ENCODE measurements around the gene GALNT11. TPM values are rescaled to one million over a fixed set of nuclear protein-coding genes. Genes with fewer than 3 reads are reported as not detected.

GALNT11 gene
- total RNA-seq, 1 donor from 2014 or later, result 65.5 TPM

DNA sequence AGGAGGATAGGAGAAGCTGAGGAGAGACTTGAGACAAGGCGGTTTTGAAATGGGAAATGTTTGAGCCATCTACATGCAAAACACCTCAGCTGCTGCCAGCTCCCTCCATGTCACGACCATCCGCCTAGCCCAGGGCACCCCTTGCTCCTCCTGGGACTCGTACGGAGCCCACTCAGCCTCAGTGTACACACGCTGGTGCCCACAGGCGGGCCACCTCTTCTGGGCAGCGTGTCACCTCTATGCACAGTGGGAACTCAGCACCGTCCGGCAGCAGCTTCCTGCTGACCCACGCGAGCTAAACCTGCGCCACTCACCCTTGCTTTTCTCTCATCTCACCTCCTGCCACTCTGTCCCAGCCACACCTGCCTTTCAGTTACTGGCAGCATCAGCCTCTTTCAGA lies 108.3 kb downstream of the GALNT11 start:
- Histone ChIP-seq H2AFZ (replicated peaks) (no peak overlapping the region), H3K4me2 (no peak overlapping the region), H3K4me1 (no peaks in the 10 kb centered on the region), H3K4me3 (no peak overlapping the region), H3K36me3 (no peaks in the 10 kb centered on the region), H3K27me3 (no peaks in the 10 kb centered on the region), H3K79me2 (ENCODE audit: low read depth) (no peaks in the 10 kb centered on the region), H3K9ac (no peak overlapping the region), H3F3A (ENCODE audit: low read depth) (peaks cover 4% of the 10 kb centered on the region), H3K9me3 (ENCODE audit: low read depth) (no peaks in the 10 kb centered on the region), H3K27ac (no peak overlapping the region), H4K20me1 (ENCODE audit: low read depth) (no peaks in the 10 kb centered on the region)
- Mint-ChIP-seq H3K27me3 (ENCODE audit: insufficient read depth, low read depth) (no peaks in the 10 kb centered on the region), H3K36me3 (peaks cover 28% of the 10 kb centered on the region), H3K4me3 (no peak overlapping the region), H3K4me1 (peaks cover 9% of the 10 kb centered on the region), H3K9me3 (no peaks in the 10 kb centered on the region), H3K27ac (peak overlapping the region; percentile 41)
- TF ChIP-seq, protein P1, sequence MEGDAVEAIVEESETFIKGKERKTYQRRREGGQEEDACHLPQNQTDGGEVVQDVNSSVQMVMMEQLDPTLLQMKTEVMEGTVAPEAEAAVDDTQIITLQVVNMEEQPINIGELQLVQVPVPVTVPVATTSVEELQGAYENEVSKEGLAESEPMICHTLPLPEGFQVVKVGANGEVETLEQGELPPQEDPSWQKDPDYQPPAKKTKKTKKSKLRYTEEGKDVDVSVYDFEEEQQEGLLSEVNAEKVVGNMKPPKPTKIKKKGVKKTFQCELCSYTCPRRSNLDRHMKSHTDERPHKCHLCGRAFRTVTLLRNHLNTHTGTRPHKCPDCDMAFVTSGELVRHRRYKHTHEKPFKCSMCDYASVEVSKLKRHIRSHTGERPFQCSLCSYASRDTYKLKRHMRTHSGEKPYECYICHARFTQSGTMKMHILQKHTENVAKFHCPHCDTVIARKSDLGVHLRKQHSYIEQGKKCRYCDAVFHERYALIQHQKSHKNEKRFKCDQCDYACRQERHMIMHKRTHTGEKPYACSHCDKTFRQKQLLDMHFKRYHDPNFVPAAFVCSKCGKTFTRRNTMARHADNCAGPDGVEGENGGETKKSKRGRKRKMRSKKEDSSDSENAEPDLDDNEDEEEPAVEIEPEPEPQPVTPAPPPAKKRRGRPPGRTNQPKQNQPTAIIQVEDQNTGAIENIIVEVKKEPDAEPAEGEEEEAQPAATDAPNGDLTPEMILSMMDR (IDR thresholded peaks at IDR 0.05), result no peak
- TF ChIP-seq EZH2phosphoT487 (IDR thresholded peaks at IDR 0.05), result no peak
- TF ChIP-seq EZH2 (IDR thresholded peaks at IDR 0.05), result no peak
- DNase-seq (ENCODE audit: low spot score), result no peak

DNA sequence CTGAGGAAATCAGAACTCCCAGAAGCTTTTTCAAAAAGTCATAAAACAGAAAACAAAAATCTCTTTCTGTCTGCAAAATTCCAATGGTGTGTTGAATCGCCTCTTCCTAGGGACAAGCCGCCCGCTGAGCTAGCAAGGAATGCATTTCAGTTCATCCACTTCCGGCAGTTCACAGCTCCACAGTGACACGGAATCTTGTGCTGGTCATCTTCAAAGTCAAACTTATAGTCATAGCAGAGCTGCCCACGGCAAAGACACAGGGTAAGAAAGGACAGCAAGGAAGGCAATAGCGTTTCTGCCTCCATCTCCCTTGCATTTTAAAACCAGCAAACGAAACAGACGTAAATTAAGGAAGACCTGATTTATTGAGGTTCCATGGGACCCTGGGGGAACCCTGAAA lies 111.2 kb downstream of the GALNT11 start:
- H3K4me1 ChIP-seq, result no peaks in the 10 kb centered on the region
- H3F3A ChIP-seq (ENCODE audit: low read depth), result peaks cover 4% of the 10 kb centered on the region
- Mint-ChIP-seq H3K36me3 (peaks cover 30% of the 10 kb centered on the region), H3K9me3 (no peaks in the 10 kb centered on the region), H3K27me3 (ENCODE audit: insufficient read depth, low read depth) (no peaks in the 10 kb centered on the region), H3K4me3 (no peak overlapping the region), H3K4me1 (peaks cover 9% of the 10 kb centered on the region), H3K27ac (peak overlapping the region; percentile 44)
- no peaks in the 10 kb centered on the region for H3K79me2 ChIP-seq (ENCODE audit: low read depth)
- H3K36me3 ChIP-seq, result no peaks in the 10 kb centered on the region
- H3K27ac ChIP-seq, result peak overlapping the region; percentile 2
- TF ChIP-seq, protein P1 (IDR thresholded peaks at IDR 0.05), result no peak
- TF ChIP-seq EZH2phosphoT487 (IDR thresholded peaks at IDR 0.05) (no peak), EZH2 (IDR thresholded peaks at IDR 0.05) (no peak)
- no peak overlapping the region for H3K9ac ChIP-seq
- DNase-seq (ENCODE audit: low spot score), result peak; percentile 15
- H3K4me2 ChIP-seq, result no peak overlapping the region
- H2AFZ ChIP-seq (replicated peaks), result no peak overlapping the region
- H3K27me3 ChIP-seq, result no peaks in the 10 kb centered on the region
- no peaks in the 10 kb centered on the region for H4K20me1 ChIP-seq (ENCODE audit: low read depth)
- H3K9me3 ChIP-seq (ENCODE audit: low read depth), result no peaks in the 10 kb centered on the region
- H3K4me3 ChIP-seq, result no peak overlapping the region

DNA sequence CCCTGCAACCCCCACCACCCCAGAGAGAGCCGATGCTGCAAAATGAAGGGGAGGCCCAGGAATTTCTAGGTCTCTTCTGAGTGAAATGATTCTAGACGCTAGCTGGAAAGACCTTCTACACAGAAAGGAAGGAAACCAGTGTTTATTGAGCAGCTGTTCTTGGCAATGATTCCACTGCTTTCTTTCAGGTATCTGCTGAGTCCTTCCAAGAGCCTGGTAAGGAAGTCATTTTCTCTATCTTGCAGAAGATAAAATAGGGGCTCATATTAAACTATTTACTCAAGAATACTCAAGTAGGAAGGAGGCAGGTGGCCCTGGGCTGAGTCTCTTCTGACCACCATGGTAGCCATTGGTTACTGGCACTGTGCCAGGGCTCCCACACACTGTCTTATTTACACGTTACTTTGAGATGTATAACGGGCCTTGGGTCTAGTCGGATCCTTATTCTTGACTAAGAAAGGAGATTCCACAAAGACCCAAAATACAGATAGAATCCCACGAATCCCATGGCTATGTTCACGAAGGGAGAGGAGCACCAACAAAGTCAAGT lies 112.1 kb downstream of the GALNT11 start:
- Histone ChIP-seq H4K20me1 (ENCODE audit: low read depth) (no peaks in the 10 kb centered on the region), H3F3A (ENCODE audit: low read depth) (peaks cover 4% of the 10 kb centered on the region), H3K27ac (no peak overlapping the region), H3K4me1 (no peaks in the 10 kb centered on the region), H3K9ac (no peak overlapping the region), H3K27me3 (no peaks in the 10 kb centered on the region), H3K36me3 (no peaks in the 10 kb centered on the region), H3K9me3 (ENCODE audit: low read depth) (no peaks in the 10 kb centered on the region), H2AFZ (replicated peaks) (no peak overlapping the region), H3K79me2 (ENCODE audit: low read depth) (no peaks in the 10 kb centered on the region), H3K4me3 (no peak overlapping the region), H3K4me2 (no peak overlapping the region)
- H3K4me1 Mint-ChIP-seq, result peaks cover 9% of the 10 kb centered on the region
- H3K9me3 Mint-ChIP-seq, result no peaks in the 10 kb centered on the region
- no peaks in the 10 kb centered on the region for H3K27me3 Mint-ChIP-seq (ENCODE audit: insufficient read depth, low read depth)
- H3K4me3 Mint-ChIP-seq, result no peak overlapping the region
- H3K36me3 Mint-ChIP-seq, result peaks cover 34% of the 10 kb centered on the region
- no peak for DNase-seq (ENCODE audit: low spot score)
- TF ChIP-seq EZH2phosphoT487 (IDR thresholded peaks at IDR 0.05), result no peak
- TF ChIP-seq, protein P1 (IDR thresholded peaks at IDR 0.05), result no peak
- TF ChIP-seq EZH2 (IDR thresholded peaks at IDR 0.05), result no peak
- H3K27ac Mint-ChIP-seq, result no peak overlapping the region
